Germinal center (tissue), 1 donor: ENCODE measurements around the gene OR4N5.
"Not testable (repeated sequence)": the region's sequence is repeated elsewhere in the genome, so short reads cannot be mapped to it uniquely, and the experiment has no call there.

Experiments
- DNase-seq: peaks from one replicate; pipeline ENCODE4 v3.0.0; 2012; ENCODE audit warnings: mixed read lengths, low spot score

Gene OR4N5, protein sequence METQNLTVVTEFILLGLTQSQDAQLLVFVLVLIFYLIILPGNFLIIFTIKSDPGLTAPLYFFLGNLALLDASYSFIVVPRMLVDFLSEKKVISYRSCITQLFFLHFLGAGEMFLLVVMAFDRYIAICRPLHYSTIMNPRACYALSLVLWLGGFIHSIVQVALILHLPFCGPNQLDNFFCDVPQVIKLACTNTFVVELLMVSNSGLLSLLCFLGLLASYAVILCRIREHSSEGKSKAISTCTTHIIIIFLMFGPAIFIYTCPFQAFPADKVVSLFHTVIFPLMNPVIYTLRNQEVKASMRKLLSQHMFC

GRCh38 chr14:20138520-20138919 lies at the start of gene OR4N5:
Gene OR4N5, plus strand, starts transcription at chr14:20138820. Its CDS starts 4,916 bp downstream, at chr14:20143736.
- DNase-seq, result no peak

GRCh38 chr14:20092050-20092449 lies 46.6 kb upstream of the OR4N5 start:
- no peak for DNase-seq

GRCh38 chr14:20093442-20093841 lies 45.2 kb upstream of the OR4N5 start:
- DNase-seq, result no peak

GRCh38 chr14:20098926-20099770 lies 39.5 kb upstream of the OR4N5 start:
- DNase-seq, result not testable (repeated sequence)

DNA sequence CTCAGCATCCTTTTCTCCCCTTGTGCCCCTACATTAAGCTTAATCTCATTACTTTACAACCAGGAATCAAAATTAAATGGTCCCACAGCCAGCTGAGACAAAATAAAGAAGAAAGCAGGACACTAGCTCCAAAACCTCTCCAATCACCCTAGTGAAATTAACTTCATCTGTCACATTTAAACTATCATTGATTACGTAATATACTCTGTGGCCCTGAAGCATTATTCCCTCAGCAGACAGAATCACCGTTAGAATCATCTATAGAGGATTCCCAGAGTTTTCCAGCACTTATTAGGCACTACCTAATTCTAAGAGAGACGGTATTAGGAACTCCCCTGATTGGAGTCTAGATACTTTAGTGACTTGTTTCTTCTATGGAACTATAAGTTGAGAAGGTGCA lies 28.2 kb upstream of the OR4N5 start, which contains the start of gene OR4K17:
OR4K17 (plus strand) TSS at position 302 of the 400 bp plus-strand sequence. CDS start 6,761 bp downstream, outside the sequence.
- no peak for DNase-seq

GRCh38 chr14:20112321-20112720 lies 26.3 kb upstream of the OR4N5 start:
- no peak for DNase-seq

DNA sequence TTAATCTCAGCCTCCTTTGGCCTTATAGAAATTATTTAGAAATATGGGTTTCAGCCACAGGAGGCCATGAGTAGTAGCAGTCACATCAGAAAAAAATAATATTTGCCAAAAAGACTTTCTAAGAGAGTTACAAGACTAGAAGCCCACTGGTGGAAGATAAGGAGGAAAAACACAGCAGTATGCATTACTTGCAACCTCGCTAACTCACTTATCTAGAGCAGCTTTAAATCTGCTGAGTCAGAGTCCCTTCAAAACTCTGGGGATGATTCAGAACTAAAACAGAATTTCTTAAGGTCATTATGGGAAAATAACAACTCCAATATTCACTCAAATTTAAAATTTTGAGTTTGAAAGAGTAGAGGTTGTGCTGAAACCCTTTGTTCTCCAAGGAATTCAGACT lies 21.9 kb upstream of the OR4N5 start:
- DNase-seq, result no peak

GRCh38 chr14:20118795-20119194 lies 19.8 kb upstream of the OR4N5 start:
- no peak for DNase-seq

DNA sequence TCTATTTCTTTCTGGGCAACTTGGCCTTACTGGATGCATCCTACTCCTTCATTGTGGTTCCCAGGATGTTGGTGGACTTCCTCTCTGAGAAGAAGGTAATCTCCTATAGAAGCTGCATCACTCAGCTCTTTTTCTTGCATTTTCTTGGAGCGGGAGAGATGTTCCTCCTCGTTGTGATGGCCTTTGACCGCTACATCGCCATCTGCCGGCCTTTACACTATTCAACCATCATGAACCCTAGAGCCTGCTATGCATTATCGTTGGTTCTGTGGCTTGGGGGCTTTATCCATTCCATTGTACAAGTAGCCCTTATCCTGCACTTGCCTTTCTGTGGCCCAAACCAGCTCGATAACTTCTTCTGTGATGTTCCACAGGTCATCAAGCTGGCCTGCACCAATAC lies 5.3 kb downstream of the OR4N5 start:
- no peak for DNase-seq

- DNase-seq, result no peak
Measured at GRCh38 chr14:20144820-20145219, 6.2 kb downstream of the OR4N5 start.

DNA sequence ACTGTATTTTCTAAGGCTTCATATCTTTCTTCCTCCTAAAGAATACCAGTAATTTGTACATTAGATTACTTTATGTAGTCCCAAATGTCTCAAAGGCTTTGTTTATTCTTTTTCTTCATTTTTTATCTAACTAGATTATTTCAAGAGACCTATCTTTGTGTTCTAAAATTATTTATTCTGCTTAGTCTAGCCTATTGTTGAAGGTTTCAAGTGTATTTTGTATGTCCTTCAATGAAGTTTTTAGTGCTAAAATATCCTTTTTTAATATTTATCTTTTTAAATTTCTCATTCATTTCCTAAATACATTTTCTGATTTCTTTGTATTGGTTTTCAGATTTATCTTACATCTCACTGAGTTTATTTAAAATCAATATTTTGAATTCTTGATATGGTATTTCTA lies 25.8 kb downstream of the OR4N5 start:
- DNase-seq, result no peak

- no peak for DNase-seq
Measured at GRCh38 chr14:20167091-20167490, 28.5 kb downstream of the OR4N5 start.

GRCh38 chr14:20169852-20170251 lies 31.2 kb downstream of the OR4N5 start:
- not testable (repeated sequence) for DNase-seq

DNA sequence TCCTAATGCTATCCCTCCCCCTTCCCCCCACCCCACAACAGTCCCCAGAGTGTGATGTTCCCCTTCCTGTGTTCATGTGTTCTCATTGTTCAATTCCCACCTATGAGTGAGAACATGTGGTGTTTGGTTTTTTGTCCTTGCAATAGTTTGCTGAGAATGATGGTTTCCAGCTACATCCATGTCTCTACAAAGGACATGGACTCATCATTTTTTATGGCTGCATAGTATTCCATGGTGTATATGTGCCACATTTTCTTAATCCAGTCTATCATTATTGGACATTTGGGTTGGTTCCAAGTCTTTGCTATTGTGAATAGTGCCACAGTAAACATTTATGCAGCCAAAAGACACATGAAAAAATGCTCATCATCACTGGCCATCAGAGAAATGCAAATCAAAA lies 35.6 kb downstream of the OR4N5 start:
- not testable (repeated sequence) for DNase-seq

- no peak for DNase-seq
Measured at GRCh38 chr14:20176330-20176729, 37.7 kb downstream of the OR4N5 start.

- DNase-seq, result no peak
Measured at GRCh38 chr14:20177433-20177974, 38.9 kb downstream of the OR4N5 start.

DNA sequence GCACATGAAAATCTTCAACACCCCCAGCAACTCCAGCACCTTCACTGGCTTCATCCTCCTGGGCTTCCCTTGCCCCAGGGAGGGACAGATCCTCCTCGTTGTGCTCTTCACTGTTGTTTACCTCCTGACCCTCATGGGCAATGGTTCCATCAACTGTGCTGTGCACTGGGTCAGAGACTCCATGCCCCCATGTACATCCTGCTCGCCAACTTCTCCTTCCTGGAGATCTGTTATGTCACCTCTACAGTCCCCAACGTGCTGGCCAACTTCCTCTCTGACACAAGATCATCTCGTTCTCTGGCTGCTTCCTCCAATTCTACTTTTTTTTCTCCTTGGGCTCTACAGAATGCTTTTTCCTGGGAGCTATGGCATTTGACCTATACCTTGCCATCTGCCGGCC lies 40.6 kb downstream of the OR4N5 start:
- DNase-seq, result no peak

DNA sequence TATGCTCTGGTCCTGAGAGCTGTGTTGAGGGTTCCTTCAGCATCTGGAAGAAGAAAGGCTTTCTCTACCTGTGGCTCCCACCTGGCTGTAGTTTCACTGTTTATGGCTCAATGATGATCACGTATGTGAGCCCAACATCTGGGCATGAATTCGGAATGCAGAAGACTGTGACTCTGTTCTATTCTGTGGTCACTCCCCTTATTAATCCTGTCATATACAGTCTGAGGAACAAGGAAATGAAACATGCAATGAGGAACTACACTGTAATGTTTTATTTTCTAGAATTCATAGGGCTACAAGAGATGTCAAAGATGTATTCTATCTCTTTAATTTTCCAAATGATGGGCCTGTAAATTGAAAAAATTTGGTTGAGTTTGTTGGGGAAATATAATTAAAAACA lies 41.3 kb downstream of the OR4N5 start:
- DNase-seq, result no peak

DNA sequence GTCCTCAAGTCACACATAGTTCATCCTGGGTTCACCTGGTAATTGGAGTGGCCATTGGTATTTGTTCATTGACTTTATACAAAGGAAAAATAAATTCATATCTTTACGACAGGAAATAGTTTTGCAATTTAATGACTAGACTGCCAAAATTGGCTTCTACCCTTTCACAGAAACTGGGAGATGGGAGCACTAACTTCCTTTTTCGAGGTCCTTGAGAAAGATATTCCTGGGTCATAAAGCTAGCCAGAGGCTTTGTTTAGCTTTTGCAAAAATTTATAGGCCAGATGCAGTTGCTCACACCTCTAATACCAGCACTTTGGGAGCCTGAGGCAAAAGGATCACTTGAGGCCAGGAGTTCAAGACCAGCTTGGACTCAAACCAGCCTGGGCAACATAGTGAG lies 41.9 kb downstream of the OR4N5 start:
- no peak for DNase-seq

GRCh38 chr14:20184181-20184580 lies 45.6 kb downstream of the OR4N5 start:
- no peak for DNase-seq

DNA sequence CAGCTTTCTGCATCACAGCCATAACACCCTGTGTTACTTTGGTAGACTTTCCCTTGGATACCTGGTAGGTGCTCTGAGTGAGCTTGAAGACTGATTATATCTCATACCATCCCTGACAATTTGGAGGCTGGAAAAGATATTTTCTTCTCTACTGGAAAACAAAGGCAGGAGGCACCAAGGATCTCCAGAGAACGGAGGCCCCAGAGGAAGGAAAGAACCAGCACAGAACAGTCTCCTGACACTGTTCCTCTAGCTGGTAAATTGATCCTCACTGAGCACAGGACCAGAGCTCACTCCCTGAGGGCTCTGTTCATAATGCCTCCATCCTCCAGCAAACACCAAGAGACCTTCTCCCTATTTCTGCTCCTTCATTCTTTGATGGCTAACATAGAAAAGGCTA lies 52.0 kb downstream of the OR4N5 start, which contains the start of gene OR11G2:
OR11G2 (plus strand) TSS at position 301 of the 400 bp plus-strand sequence. CDS start 6,542 bp downstream, outside the sequence.
- DNase-seq, result no peak

DNA sequence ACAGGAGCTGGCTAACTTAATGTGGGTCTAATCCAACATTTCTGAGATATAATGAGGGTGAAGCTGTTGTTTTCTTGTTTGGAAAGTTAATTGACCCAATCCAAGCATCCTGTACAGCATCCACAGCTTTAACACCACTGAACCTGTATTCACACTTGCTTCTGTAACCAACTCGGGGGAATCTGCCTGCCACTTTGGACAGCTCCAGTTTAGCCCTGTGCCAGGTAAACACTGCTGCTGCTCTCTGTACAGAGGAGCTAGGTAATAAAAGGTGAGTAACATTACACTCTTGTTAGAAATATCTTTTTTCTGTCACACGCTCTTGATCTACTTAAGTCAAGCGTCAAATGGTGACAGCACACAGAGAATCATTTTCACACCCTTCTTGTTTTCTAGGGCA lies 52.8 kb downstream of the OR4N5 start:
- DNase-seq, result no peak

DNA sequence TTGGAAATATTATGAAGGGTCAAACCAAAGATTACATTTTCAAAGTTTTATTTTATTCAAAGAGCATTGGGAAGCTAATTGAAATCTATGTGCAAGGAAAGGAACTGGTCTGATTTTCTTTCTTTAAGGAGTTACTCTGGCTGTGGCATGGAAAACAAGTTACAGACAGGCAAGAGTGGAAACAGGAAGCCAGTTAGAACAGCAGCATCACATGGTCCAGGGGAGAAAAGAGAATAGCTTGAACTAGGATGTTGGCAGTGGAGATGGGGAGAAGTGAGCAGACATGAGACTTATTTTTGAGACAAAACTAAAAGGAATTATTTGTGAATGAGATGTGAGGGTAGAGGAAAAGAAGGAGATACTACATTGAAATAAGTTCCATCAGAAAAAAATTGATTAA lies 55.5 kb downstream of the OR4N5 start:
- no peak for DNase-seq
